ENCODE data around the gene CLCNKA.
"Not testable (repeated sequence)": the region's sequence is repeated elsewhere in the genome, so short reads cannot be mapped to it uniquely, and the experiment has no call there.

Gene CLCNKA

DNA sequence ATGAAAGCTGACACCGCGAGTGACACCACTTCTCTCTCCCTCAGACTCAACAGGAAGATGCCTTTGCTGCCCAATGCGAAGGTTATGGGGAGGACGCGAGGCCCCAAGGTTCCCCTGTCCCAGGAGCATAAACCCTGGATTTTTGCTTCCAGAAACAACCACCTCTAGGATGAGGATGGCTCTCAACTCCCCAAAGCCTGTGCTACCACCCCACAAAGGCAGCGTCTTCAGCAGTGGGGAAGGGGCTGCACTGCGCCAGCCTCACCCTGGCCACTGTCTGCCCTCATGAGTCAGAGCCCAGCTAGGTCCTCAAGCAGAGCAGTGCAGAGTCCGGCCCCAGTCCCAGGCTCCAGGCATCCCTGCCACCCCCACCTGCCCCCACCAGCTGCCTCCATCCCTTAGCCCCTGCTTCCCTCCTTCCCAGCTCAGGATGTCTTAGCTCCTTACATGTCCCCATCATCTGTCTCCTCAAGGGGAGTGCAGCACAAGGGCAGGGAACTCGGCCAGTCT, 24.7 kb upstream of the CLCNKA start:
- no peak for DNase-seq (ENCODE audit: low read depth)
- TF ChIP-seq, protein P1, sequence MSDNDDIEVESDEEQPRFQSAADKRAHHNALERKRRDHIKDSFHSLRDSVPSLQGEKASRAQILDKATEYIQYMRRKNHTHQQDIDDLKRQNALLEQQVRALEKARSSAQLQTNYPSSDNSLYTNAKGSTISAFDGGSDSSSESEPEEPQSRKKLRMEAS (IDR thresholded peaks at IDR 0.05; ENCODE audit: low read depth, low read length), result no peak
- TF ChIP-seq MYC (IDR thresholded peaks at IDR 0.05; ENCODE audit: low read depth, low read length), result no peak
- TF ChIP-seq, protein P2, sequence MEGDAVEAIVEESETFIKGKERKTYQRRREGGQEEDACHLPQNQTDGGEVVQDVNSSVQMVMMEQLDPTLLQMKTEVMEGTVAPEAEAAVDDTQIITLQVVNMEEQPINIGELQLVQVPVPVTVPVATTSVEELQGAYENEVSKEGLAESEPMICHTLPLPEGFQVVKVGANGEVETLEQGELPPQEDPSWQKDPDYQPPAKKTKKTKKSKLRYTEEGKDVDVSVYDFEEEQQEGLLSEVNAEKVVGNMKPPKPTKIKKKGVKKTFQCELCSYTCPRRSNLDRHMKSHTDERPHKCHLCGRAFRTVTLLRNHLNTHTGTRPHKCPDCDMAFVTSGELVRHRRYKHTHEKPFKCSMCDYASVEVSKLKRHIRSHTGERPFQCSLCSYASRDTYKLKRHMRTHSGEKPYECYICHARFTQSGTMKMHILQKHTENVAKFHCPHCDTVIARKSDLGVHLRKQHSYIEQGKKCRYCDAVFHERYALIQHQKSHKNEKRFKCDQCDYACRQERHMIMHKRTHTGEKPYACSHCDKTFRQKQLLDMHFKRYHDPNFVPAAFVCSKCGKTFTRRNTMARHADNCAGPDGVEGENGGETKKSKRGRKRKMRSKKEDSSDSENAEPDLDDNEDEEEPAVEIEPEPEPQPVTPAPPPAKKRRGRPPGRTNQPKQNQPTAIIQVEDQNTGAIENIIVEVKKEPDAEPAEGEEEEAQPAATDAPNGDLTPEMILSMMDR (IDR thresholded peaks at IDR 0.05; ENCODE audit: low read depth, low read length), result no peak
- TF ChIP-seq POLR2A (IDR thresholded peaks at IDR 0.05; ENCODE audit: extremely low read depth, insufficient read length), result no peak
- no peak overlapping the region for H3K4me3 ChIP-seq (ENCODE audit: low read depth, low read length)

DNA sequence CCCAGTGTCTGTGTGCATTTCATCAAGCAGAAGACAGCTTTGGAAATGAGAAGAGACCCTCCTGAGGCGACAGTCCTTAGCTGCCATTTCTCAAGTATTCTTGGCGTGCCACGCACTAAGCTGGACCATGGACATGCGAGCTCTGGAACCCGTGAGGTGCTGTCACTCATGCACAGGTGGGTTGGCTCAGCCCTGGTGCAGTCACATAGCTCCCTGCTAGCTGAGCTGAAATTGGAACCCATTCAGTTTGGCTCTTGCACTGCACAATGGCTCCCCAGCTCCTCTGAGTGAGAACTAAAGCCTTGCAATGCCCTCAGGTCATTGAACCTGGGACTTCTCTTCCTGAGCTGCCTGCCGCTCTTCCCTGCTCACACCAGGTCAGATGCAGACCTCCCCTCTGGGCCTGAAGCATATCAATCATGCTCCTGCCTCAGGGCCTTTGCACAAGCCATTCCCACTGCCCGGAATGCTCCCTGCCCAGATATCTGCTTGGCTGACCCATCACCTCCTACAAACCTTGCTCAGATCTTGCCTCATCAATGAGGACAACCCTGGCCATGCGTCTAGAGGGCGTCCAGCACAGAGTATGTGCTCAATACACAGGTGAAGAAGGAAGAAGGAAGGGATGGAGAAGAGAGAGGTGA, 24.1 kb upstream of the CLCNKA start:
- no peak for DNase-seq (ENCODE audit: low read depth)
- TF ChIP-seq, protein P1 (IDR thresholded peaks at IDR 0.05; ENCODE audit: low read depth, low read length), result no peak

DNA sequence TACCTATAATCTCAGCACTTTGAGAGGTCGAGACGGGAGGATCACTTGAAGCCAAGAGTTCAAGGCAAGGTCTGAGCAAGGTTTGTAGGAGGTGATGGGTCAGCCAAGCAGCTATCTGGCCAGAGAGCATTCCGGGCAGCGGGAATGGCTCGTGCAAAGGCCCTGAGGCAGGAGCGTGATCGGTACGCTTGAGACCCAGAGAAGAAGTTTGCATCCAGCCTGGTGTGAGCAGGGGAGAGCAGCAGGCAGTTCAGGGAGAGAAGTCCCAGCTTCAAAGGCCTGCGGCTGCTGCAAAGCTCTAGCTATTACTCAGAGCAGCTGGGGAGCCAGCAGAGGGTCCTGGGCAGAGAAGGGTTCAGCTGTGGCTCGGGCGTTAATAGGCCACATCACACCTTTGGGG, 22.9 kb upstream of the CLCNKA start:
- no peak overlapping the region for H3K4me3 ChIP-seq (ENCODE audit: low read depth, low read length)
- TF ChIP-seq POLR2A (IDR thresholded peaks at IDR 0.05; ENCODE audit: extremely low read depth, insufficient read length) (no peak), MYC (IDR thresholded peaks at IDR 0.05; ENCODE audit: low read depth, low read length) (no peak)
- TF ChIP-seq, protein P1 (IDR thresholded peaks at IDR 0.05; ENCODE audit: low read depth, low read length), result no peak
- TF ChIP-seq, protein P2 (IDR thresholded peaks at IDR 0.05; ENCODE audit: low read depth, low read length), result no peak
- no peak for DNase-seq (ENCODE audit: low read depth)

More for the DNA sequence above, 24.1 kb upstream of the CLCNKA start:
- H3K4me3 ChIP-seq (ENCODE audit: low read depth, low read length), result no peak overlapping the region

DNA sequence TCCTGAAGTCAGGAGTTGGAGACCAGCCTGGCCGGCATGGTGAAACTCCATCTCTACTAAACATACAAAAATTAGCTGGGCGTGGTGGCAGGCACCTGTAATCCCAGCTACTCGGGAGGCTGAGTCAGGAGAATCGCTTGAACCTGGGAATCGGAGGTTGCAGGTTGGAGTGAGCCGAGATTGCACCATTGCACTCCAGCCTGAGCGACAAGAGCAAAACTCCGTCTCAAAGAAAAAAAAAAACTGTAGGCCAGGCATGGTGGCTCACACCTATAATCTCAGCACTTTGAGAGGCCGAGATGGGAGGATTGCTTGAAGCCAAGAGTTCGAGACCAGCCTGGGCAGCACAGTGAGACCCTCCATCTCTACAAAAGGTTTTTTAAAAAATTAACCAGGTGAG, 20.6 kb upstream of the CLCNKA start:
- not testable (repeated sequence) for H3K4me3 ChIP-seq (ENCODE audit: low read depth, low read length); DNase-seq (ENCODE audit: low read depth)

DNA sequence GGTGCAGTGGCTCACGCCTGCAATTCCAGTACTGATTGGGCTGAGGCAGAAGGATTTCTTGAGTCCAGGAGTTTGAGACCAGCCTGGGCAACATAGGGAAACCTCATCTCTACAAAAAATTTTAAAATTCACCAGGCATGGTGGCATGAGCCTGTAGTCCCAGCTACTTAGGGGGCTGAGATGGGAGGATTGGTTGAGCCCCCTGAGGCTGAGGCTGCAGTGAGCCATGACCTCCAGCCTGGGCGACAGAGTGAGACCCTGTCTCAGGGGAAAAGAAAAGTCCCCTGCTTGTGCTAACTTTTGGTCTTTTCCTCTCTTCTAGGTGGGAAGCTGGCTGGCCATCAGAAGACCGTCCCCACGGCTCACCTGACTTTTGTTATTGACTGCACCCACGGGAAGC, 16.2 kb upstream of the CLCNKA start:
- no peak for DNase-seq (ENCODE audit: low read depth)
- H3K4me3 ChIP-seq (ENCODE audit: low read depth, low read length), result no peak overlapping the region
- TF ChIP-seq, protein P2 (IDR thresholded peaks at IDR 0.05; ENCODE audit: low read depth, low read length), result no peak
- TF ChIP-seq, protein P1 (IDR thresholded peaks at IDR 0.05; ENCODE audit: low read depth, low read length), result no peak
- TF ChIP-seq POLR2A (IDR thresholded peaks at IDR 0.05; ENCODE audit: extremely low read depth, insufficient read length), result no peak
- TF ChIP-seq MYC (IDR thresholded peaks at IDR 0.05; ENCODE audit: low read depth, low read length), result no peak

DNA sequence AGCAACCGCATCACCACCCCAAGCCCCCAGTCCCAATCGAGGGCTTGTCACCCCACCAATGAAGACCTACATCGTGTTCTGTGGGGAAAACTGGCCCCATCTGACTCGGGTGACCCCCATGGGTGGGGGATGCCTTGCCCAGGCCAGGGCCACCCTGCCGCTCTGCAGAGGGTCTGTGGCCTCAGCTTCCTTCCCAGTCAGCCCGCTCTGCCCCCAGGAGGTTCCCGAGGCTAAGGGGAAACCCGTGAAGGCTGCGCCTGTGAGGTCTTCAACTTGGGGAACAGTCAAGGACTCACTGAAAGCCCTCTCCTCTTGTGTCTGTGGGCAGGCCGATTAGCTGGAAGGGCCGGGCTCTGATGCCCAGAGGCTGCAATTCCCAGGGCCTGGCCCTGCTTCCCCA, 15.8 kb upstream of the CLCNKA start:
- TF ChIP-seq, protein P2 (IDR thresholded peaks at IDR 0.05; ENCODE audit: low read depth, low read length), result no peak
- TF ChIP-seq, protein P1 (IDR thresholded peaks at IDR 0.05; ENCODE audit: low read depth, low read length), result no peak
- TF ChIP-seq MYC (IDR thresholded peaks at IDR 0.05; ENCODE audit: low read depth, low read length), result no peak
- TF ChIP-seq POLR2A (IDR thresholded peaks at IDR 0.05; ENCODE audit: extremely low read depth, insufficient read length), result no peak
- no peak for DNase-seq (ENCODE audit: low read depth)
- H3K4me3 ChIP-seq (ENCODE audit: low read depth, low read length), result no peak overlapping the region

Data from NB4 (cell line).